Fibroblast of lung (primary cell): ENCODE results near the gene TTLL9. TPM values are rescaled to one million over a fixed set of nuclear protein-coding genes. Genes with fewer than 3 reads are reported as not detected.

Experiments used
- DNase-seq, 2 donors: peaks; one replicate each; pipeline versions ENCODE4 v3.0.0 to v3.0.0-alpha.2; 2010; ENCODE audit warnings: low read depth in 2 of 2
- H2AFZ ChIP-seq: 2 replicates; pipeline ENCODE4 v1.5.1; 2012; ENCODE audit warnings: low read length, control low read depth, inconsistent platforms
- H3K27ac ChIP-seq: 2 replicates; pipeline ENCODE4 v1.5.1; 2011; ENCODE audit warnings: low read length, control low read depth; ENCODE audit not compliant: insufficient read depth
- H3K27me3 ChIP-seq: 2 replicates; pipeline ENCODE4 v1.5.1; 2011; ENCODE audit warnings: mild to moderate bottlenecking, low read length; ENCODE audit not compliant: control insufficient read depth, insufficient read depth
- H3K36me3 ChIP-seq: 2 replicates; pipeline ENCODE4 v1.5.1; 2011; ENCODE audit warnings: low read length; ENCODE audit not compliant: control insufficient read depth, insufficient read depth
- H3K4me1 ChIP-seq: 2 replicates; pipeline ENCODE4 v1.5.1; 2011; ENCODE audit warnings: low read length; ENCODE audit not compliant: control insufficient read depth, insufficient read depth; ENCODE audit errors: extremely low read depth
- H3K4me2 ChIP-seq: 2 replicates; pipeline ENCODE4 v1.5.1; 2011; ENCODE audit warnings: low read length, control low read depth; ENCODE audit not compliant: insufficient read depth; ENCODE audit errors: extremely low read depth
- H3K4me3 ChIP-seq, 4 experiments: fragments of 200-600 bp in 1 of 4; sonication (generic) in 1 of 4; replicated peaks in 1 of 4; 2 replicates each; pipeline ENCODE4 v1.5.1; 2011 to 2016; ENCODE audit warnings: low read length in 4 of 4, low read depth in 3 of 4, mild to moderate bottlenecking in 3 of 4, control low read depth in 2 of 4, inconsistent platforms in 1 of 4, mixed read lengths in 1 of 4; ENCODE audit not compliant: insufficient read depth in 1 of 4; ENCODE audit errors: control extremely low read depth in 1 of 4
- H3K79me2 ChIP-seq: 2 replicates; pipeline ENCODE4 v1.5.1; 2012; ENCODE audit warnings: mild to moderate bottlenecking, low read length, inconsistent platforms; ENCODE audit not compliant: control insufficient read depth, insufficient read depth
- H3K9ac ChIP-seq: 2 replicates; pipeline ENCODE4 v1.5.1; 2011; ENCODE audit warnings: mild to moderate bottlenecking, low read length, control low read depth; ENCODE audit not compliant: insufficient read depth
- H3K9me3 ChIP-seq: 2 replicates; pipeline ENCODE4 v1.5.1; 2012; ENCODE audit warnings: low read depth, low read length; ENCODE audit not compliant: control insufficient read depth, insufficient read depth
- H4K20me1 ChIP-seq: 2 replicates; pipeline ENCODE4 v1.5.1; 2011; ENCODE audit warnings: low read length; ENCODE audit not compliant: control insufficient read depth, insufficient read depth; ENCODE audit errors: extremely low read depth
- EZH2 ChIP-seq: IDR thresholded peaks from 2 replicates; pipeline ENCODE4 v1.5.1; 2012; ENCODE audit warnings: low read length, control low read depth, mild to moderate bottlenecking; ENCODE audit errors: missing control alignments
- polyA plus RNA-seq, 2 donors: library from polyadenylated mRNA; depleted of rRNA in 1 of 2; stranded (reverse) in 1 of 2; unstranded in 1 of 2; fragments of >200 nt; gene quantifications; 2 replicates each; pipeline ENCODE4 v1.2.1, GENCODE V29; 2011 to 2012; ENCODE audit warnings: missing spikeins in 1 of 2
- total RNA-seq: library from RNA; depleted of rRNA; stranded (reverse); fragments of >200 nt; gene quantifications from 2 replicates; pipeline ENCODE4 v1.2.1, GENCODE V29; 2014
- TF ChIP-seq, protein P1 (sequence below), 2 donors: IDR thresholded peaks in 1 of 2; conservative IDR thresholded peaks in 1 of 2; 1 replicate in 1 of 2; 2 replicates in 1 of 2; pipeline ENCODE4 v1.5.1; 2011 to 2012; ENCODE audit warnings: low read length in 2 of 2, control low read depth in 1 of 2, inconsistent platforms in 1 of 2, low read depth in 1 of 2, mild to moderate bottlenecking in 1 of 2

TTLL9 gene
- total and polyA plus RNA-seq, 2 donors (not counting 1 experiment from before 2014, with no cell fraction given): 0.05 TPM; not detected in 1

GRCh38 chr20:31974951-31975487 lies 104.6 kb downstream of the TTLL9 start:
- DNase-seq: no peak

GRCh38 chr20:31975874-31976273 lies 105.4 kb downstream of the TTLL9 start:
- no peak overlapping the region for H3K4me3 ChIP-seq
- H3K36me3 ChIP-seq: no peaks in the 10 kb centered on the region
- H3K27me3 ChIP-seq: peaks cover 9% of the 10 kb centered on the region
- DNase-seq: no peak
- no peak overlapping the region for H3K27ac ChIP-seq
- no peaks in the 10 kb centered on the region for H4K20me1 ChIP-seq
- H3K4me2 ChIP-seq: no peak overlapping the region
- no peaks in the 10 kb centered on the region for H3K9me3 ChIP-seq
- H2AFZ ChIP-seq: no peak overlapping the region
- H3K9ac ChIP-seq: no peak overlapping the region
- no peaks in the 10 kb centered on the region for H3K79me2 ChIP-seq
- no peaks in the 10 kb centered on the region for H3K4me1 ChIP-seq
- TF ChIP-seq EZH2: no peak
- TF ChIP-seq, protein P1, sequence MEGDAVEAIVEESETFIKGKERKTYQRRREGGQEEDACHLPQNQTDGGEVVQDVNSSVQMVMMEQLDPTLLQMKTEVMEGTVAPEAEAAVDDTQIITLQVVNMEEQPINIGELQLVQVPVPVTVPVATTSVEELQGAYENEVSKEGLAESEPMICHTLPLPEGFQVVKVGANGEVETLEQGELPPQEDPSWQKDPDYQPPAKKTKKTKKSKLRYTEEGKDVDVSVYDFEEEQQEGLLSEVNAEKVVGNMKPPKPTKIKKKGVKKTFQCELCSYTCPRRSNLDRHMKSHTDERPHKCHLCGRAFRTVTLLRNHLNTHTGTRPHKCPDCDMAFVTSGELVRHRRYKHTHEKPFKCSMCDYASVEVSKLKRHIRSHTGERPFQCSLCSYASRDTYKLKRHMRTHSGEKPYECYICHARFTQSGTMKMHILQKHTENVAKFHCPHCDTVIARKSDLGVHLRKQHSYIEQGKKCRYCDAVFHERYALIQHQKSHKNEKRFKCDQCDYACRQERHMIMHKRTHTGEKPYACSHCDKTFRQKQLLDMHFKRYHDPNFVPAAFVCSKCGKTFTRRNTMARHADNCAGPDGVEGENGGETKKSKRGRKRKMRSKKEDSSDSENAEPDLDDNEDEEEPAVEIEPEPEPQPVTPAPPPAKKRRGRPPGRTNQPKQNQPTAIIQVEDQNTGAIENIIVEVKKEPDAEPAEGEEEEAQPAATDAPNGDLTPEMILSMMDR (conservative IDR thresholded peaks at IDR 0.05 in 1 of 2, IDR thresholded peaks at IDR 0.05 in 1 of 2; ENCODE audit: low read depth in 1 of 2, low read length in 2 of 2): no peak

More at GRCh38 chr20:31974951-31975487, 104.6 kb downstream of the TTLL9 start:
- H3K4me3 ChIP-seq: no peak overlapping the region
- H3K9me3 ChIP-seq: no peaks in the 10 kb centered on the region
- no peaks in the 10 kb centered on the region for H3K4me1 ChIP-seq
- H3K27me3 ChIP-seq: peaks cover 10% of the 10 kb centered on the region
- no peak overlapping the region for H3K4me2 ChIP-seq
- no peaks in the 10 kb centered on the region for H3K36me3 ChIP-seq
- no peaks in the 10 kb centered on the region for H3K79me2 ChIP-seq
- no peak overlapping the region for H3K9ac ChIP-seq
- no peak for TF ChIP-seq EZH2
- TF ChIP-seq, protein P1 (conservative IDR thresholded peaks at IDR 0.05 in 1 of 2, IDR thresholded peaks at IDR 0.05 in 1 of 2; ENCODE audit: low read depth in 1 of 2, low read length in 2 of 2): no peak
- H2AFZ ChIP-seq: no peak overlapping the region
- H3K27ac ChIP-seq: no peak overlapping the region
- no peaks in the 10 kb centered on the region for H4K20me1 ChIP-seq

DNA sequence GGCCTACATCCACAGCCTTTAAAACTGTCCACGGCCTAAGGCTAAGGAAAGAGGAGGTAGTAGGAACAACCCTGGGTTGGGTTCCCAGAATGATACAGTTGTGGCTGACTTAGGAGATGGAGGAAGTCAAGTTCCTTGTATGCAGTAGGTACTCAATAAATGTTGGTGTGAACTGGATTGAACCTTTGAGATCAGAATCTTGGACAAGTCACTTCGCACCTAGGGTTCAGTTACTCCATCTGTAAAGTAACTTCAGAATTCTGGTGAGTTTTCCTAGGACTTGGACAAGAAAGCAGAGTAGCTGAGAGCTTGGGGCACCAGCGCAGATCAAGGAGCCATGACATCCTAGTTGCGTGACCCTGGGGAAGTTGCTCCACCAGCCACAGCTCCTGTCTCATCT lies 106.6 kb downstream of the TTLL9 start:
- Histone ChIP-seq H3K36me3 (no peaks in the 10 kb centered on the region), H2AFZ (no peak overlapping the region), H3K9ac (no peak overlapping the region), H3K4me3 (no peak overlapping the region), H3K9me3 (no peaks in the 10 kb centered on the region), H3K27me3 (peaks cover 5% of the 10 kb centered on the region), H3K27ac (no peak overlapping the region), H3K4me1 (no peaks in the 10 kb centered on the region), H3K79me2 (no peaks in the 10 kb centered on the region), H3K4me2 (no peak overlapping the region), H4K20me1 (no peaks in the 10 kb centered on the region)
- TF ChIP-seq EZH2: no peak
- TF ChIP-seq, protein P1 (conservative IDR thresholded peaks at IDR 0.05 in 1 of 2, IDR thresholded peaks at IDR 0.05 in 1 of 2; ENCODE audit: low read depth in 1 of 2, low read length in 2 of 2): no peak
- no peak for DNase-seq
